Astrocyte (in vitro differentiated cells and primary cell): ENCODE measurements around the gene HOXA7. TPM values are rescaled to one million over a fixed set of nuclear protein-coding genes. Genes with fewer than 3 reads are reported as not detected.

Experiments
- DNase-seq: peaks from one replicate; pipeline ENCODE4 v3.0.0-alpha.2; 2010; ENCODE audit warnings: low read depth
- FAIRE-seq: peaks from 2 replicates; lab custom pipeline; 2011; peaks lifted over from hg19 to GRCh38; lab: Jason Lieb, UNC
- H2AFZ ChIP-seq: 2 replicates; pipeline ENCODE4 v1.6.0; 2012; ENCODE audit warnings: low read depth, low read length, inconsistent platforms
- H3K27ac ChIP-seq: 2 replicates; pipeline ENCODE4 v1.5.1; 2011; ENCODE audit warnings: low read depth, low read length, inconsistent platforms
- H3K27me3 ChIP-seq: 2 replicates; pipeline ENCODE4 v1.6.0; 2011; ENCODE audit warnings: low read length, inconsistent platforms; ENCODE audit not compliant: insufficient read depth
- H3K36me3 ChIP-seq: 2 replicates; pipeline ENCODE4 v1.5.1; 2011; ENCODE audit warnings: low read length, inconsistent platforms; ENCODE audit not compliant: insufficient read depth
- H3K4me1 ChIP-seq: 2 replicates; pipeline ENCODE4 v1.5.1; 2011; ENCODE audit warnings: low read length, inconsistent platforms; ENCODE audit not compliant: insufficient read depth
- H3K4me2 ChIP-seq: 2 replicates; pipeline ENCODE4 v1.6.0; 2012; ENCODE audit warnings: low read length, inconsistent platforms
- H3K4me3 ChIP-seq: 2 replicates; pipeline ENCODE4 v1.5.1; 2011; ENCODE audit warnings: low read depth, mild to moderate bottlenecking, low read length, inconsistent platforms; ENCODE audit not compliant: insufficient read depth
- H3K79me2 ChIP-seq: 2 replicates; pipeline ENCODE4 v1.6.0; 2012; ENCODE audit warnings: mild to moderate bottlenecking, low read length, inconsistent platforms; ENCODE audit not compliant: insufficient read depth
- H3K9ac ChIP-seq: 2 replicates; pipeline ENCODE4 v1.6.0; 2012; ENCODE audit warnings: mild to moderate bottlenecking, low read length, inconsistent platforms
- H3K9me3 ChIP-seq: 2 replicates; pipeline ENCODE4 v1.5.1; 2012; ENCODE audit warnings: low read depth, mild to moderate bottlenecking, low read length, inconsistent platforms; ENCODE audit not compliant: insufficient read depth
- H4K20me1 ChIP-seq: 2 replicates; pipeline ENCODE4 v1.6.0; 2012; ENCODE audit warnings: low read length, inconsistent platforms; ENCODE audit not compliant: insufficient read depth
- H3K27ac Mint-ChIP-seq: one replicate; pipeline ENCODE4 v1.8.0; 2021; ENCODE audit warnings: mild to moderate bottlenecking, mixed read lengths; ENCODE audit not compliant: unreplicated experiment
- H3K27me3 Mint-ChIP-seq: one replicate; pipeline ENCODE4 v1.8.0; 2021; ENCODE audit warnings: low read depth, mixed read lengths; ENCODE audit not compliant: unreplicated experiment
- H3K36me3 Mint-ChIP-seq: one replicate; pipeline ENCODE4 v1.8.0; 2021; ENCODE audit warnings: low read depth, mixed read lengths; ENCODE audit not compliant: unreplicated experiment
- H3K4me1 Mint-ChIP-seq: one replicate; pipeline ENCODE4 v1.8.0; 2021; ENCODE audit warnings: low read depth, mixed read lengths; ENCODE audit not compliant: unreplicated experiment
- H3K4me3 Mint-ChIP-seq: one replicate; pipeline ENCODE4 v1.8.0; 2021; ENCODE audit warnings: mild to moderate bottlenecking, moderate library complexity, mixed read lengths; ENCODE audit not compliant: unreplicated experiment
- H3K9me3 Mint-ChIP-seq: one replicate; pipeline ENCODE4 v1.8.0; 2021; ENCODE audit warnings: mild to moderate bottlenecking, mixed read lengths; ENCODE audit not compliant: unreplicated experiment
- EZH2 ChIP-seq: IDR thresholded peaks from 2 replicates; pipeline ENCODE4 v1.6.1; 2012; ENCODE audit warnings: mild to moderate bottlenecking, low read length, inconsistent platforms; ENCODE audit not compliant: insufficient read depth
- total RNA-seq: library from RNA; stranded (reverse); gene quantifications from 2 replicates; pipeline ENCODE4 v1.2.1, GENCODE V29; 2021
- TF ChIP-seq, protein P1 (sequence below): IDR thresholded peaks from 2 replicates; pipeline ENCODE4 v1.5.1; 2011; ENCODE audit warnings: low read depth, mild to moderate bottlenecking, inconsistent platforms, low read length, moderate library complexity; ENCODE audit not compliant: insufficient read depth

The HOXA7 gene
- total RNA-seq, 1 donor from 2014 or later = not detected

DNA sequence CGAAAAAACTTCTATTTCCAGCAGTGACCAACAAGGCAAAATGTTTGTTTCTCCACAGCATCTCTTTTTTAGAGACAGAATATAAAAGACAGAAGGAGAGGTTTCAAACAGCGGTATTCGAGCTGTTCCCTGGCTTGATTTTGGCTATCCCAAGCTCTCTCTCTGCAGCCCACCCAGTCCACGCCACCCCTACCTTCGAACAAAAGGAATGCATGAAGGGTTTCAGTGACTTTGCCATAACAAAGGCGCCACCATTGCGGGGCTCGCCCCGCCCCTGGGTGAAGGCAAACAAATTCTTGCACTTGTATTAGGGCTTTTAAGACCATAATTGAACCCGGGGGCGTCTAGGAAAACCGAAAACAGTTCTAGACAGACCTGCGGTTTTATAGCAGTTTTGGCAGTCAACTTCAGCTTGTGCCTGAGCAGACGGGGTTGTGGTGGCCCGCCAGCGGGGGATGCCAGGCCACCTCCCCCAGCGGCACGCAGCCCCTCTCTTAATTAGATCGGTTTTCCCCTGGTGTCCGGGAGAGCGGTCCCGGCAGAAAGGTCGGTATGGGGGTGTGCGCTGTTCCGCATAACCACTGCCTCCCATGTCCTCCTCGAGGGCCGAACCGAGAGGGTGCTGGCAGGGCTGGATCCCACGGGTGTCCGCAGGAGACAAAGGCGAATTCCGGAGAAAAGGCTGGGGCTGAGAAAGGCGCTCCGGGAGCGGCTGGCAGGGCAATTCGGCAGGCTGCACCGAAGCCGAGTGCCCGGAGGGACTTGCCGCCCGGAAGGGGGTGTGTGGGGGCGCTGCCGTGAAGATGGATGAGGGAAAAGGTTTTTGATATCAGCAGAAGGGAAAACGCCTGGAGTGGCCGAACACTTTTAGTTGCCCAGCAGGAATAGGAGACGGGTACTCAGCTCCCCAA, 31.3 kb upstream of the HOXA7 start:
- peaks cover 6% of the 10 kb centered on the region for H3K4me1 ChIP-seq
- TF ChIP-seq, protein P1, sequence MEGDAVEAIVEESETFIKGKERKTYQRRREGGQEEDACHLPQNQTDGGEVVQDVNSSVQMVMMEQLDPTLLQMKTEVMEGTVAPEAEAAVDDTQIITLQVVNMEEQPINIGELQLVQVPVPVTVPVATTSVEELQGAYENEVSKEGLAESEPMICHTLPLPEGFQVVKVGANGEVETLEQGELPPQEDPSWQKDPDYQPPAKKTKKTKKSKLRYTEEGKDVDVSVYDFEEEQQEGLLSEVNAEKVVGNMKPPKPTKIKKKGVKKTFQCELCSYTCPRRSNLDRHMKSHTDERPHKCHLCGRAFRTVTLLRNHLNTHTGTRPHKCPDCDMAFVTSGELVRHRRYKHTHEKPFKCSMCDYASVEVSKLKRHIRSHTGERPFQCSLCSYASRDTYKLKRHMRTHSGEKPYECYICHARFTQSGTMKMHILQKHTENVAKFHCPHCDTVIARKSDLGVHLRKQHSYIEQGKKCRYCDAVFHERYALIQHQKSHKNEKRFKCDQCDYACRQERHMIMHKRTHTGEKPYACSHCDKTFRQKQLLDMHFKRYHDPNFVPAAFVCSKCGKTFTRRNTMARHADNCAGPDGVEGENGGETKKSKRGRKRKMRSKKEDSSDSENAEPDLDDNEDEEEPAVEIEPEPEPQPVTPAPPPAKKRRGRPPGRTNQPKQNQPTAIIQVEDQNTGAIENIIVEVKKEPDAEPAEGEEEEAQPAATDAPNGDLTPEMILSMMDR = no peak
- peak; percentile 88 for TF ChIP-seq EZH2
- peak overlapping the region; percentile 68 for H3K4me2 ChIP-seq
- H3K27ac ChIP-seq = no peak overlapping the region
- H3K36me3 ChIP-seq = no peaks in the 10 kb centered on the region
- H3K4me1 Mint-ChIP-seq = no peaks in the 10 kb centered on the region
- H3K27me3 ChIP-seq = peaks cover 97% of the 10 kb centered on the region
- H2AFZ ChIP-seq = no peak overlapping the region
- H3K4me3 ChIP-seq = no peak overlapping the region
- no peak overlapping the region for H3K9ac ChIP-seq
- peaks cover 6% of the 10 kb centered on the region for H3K9me3 ChIP-seq
- DNase-seq = no peak
- H3K36me3 Mint-ChIP-seq = peaks cover 2% of the 10 kb centered on the region
- H3K79me2 ChIP-seq = no peaks in the 10 kb centered on the region
- H3K27me3 Mint-ChIP-seq = peaks cover 90% of the 10 kb centered on the region
- H3K9me3 Mint-ChIP-seq = peaks cover 24% of the 10 kb centered on the region
- FAIRE-seq = no peak
- H4K20me1 ChIP-seq = peaks cover 20% of the 10 kb centered on the region
- H3K27ac Mint-ChIP-seq = no peak overlapping the region
- peak overlapping the region; percentile 40 for H3K4me3 Mint-ChIP-seq

DNA sequence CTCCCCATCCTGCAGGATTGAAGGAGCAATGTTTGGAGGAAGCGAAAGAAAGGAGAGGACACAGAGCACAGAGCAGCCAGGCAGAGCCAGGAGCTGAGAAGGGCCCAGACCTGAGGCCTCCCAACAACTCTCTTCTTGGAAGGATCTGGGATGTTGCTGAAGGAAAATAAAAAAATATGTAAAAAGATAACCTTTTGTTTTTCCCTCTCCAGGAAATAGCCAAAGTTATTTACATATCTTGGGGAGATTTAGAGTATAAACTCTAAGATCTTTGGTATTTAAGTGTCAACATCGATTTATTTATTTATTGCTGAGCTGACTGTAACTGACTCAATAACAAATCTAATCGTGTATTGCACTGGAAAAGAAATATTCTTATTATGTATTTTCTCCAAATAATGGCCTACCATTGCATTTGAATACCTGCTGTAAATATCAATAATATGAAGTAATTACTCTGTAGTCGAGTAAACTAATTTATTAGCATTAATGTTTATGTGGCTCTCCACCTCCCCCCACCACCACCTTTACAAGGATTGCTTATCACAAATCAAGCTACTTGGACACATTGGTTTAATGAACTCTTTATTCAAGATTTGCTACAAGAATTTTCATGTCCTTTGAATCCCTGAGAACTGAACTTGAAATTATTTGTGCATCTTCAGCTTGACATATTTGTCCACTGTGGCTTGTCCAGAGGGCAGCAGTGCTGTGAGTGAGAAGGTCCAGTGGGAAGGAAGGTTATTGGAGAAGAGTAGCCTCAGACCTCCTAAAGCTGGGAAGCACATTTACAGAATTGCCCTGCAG, 30.4 kb upstream of the HOXA7 start:
- Histone ChIP-seq H3K4me2 (no peak overlapping the region), H2AFZ (no peak overlapping the region), H3K4me3 (no peak overlapping the region), H4K20me1 (peaks cover 20% of the 10 kb centered on the region), H3K27ac (no peak overlapping the region), H3K27me3 (peaks cover 98% of the 10 kb centered on the region), H3K79me2 (no peaks in the 10 kb centered on the region), H3K9ac (no peak overlapping the region), H3K36me3 (no peaks in the 10 kb centered on the region), H3K9me3 (peaks cover 6% of the 10 kb centered on the region), H3K4me1 (peaks cover 6% of the 10 kb centered on the region)
- TF ChIP-seq, protein P1 = no peak
- TF ChIP-seq EZH2 = no peak
- peaks cover 91% of the 10 kb centered on the region for H3K27me3 Mint-ChIP-seq
- H3K9me3 Mint-ChIP-seq = peaks cover 24% of the 10 kb centered on the region
- peaks cover 2% of the 10 kb centered on the region for H3K36me3 Mint-ChIP-seq
- DNase-seq = no peak
- H3K4me1 Mint-ChIP-seq = no peaks in the 10 kb centered on the region
- no peak for FAIRE-seq
- H3K4me3 Mint-ChIP-seq = no peak overlapping the region
- H3K27ac Mint-ChIP-seq = no peak overlapping the region
